GM12878 (cell line): Measurements from ENCODE around the gene TSBP1. TPM values are rescaled to one million over a fixed set of nuclear protein-coding genes. Genes with fewer than 3 reads are reported as not detected.

Source experiments
- ATAC-seq: fragments of 200-7000 bp; cut with Tn5 transposase; 3 replicates; pipeline ENCODE4 v1.9.1; 2020; ENCODE audit warnings: mild to moderate bottlenecking, moderate library complexity
- BruUV-seq: library from RNA; stranded (reverse); fragments of 400-500 nt; replicated peaks from 2 replicates; lab custom pipeline; 2021; lab: Mats Ljungman, UMichigan
- CTCF ChIA-PET: fragments of 300-600 bp; sonication (Branson Sonifier 250); formaldehyde crosslinking; extraction: SDS; loops from one replicate; lab custom pipeline; 2021; ENCODE audit warnings: inconsistent platforms; lab: Yijun Ruan, JAX
- POLR2A ChIA-PET: fragments of 350-600 bp; formaldehyde crosslinking; extraction: SDS; loops from one replicate; lab custom pipeline; 2021; ENCODE audit warnings: inconsistent platforms; lab: Charles Lee
- RAD21 ChIA-PET: fragments of 300-600 bp; sonication (Branson Sonifier 250); formaldehyde crosslinking; loops from one replicate; lab custom pipeline; 2023; ENCODE audit warnings: antibody characterized with exemption; ENCODE audit not compliant: unreplicated experiment; lab: Charles Lee
- SMC1A ChIA-PET: fragments of 300-600 bp; sonication (Branson Sonifier 250); formaldehyde crosslinking; loops from one replicate; lab custom pipeline; 2023; ENCODE audit not compliant: unreplicated experiment, uncharacterized antibody; lab: Charles Lee
- DNase-seq: peaks from one replicate; pipeline ENCODE4 v3.0.0-alpha.2; 2011; ENCODE audit warnings: low read depth, low spot score
- FAIRE-seq: peaks from 3 replicates; lab custom pipeline; 2011; peaks lifted over from hg19 to GRCh38; lab: Jason Lieb, UNC
- H2AFZ ChIP-seq: 2 replicates; pipeline ENCODE4 v1.6.0; 2011; ENCODE audit warnings: low read depth, low read length, control low read depth; ENCODE audit not compliant: control insufficient read depth
- H3K27ac ChIP-seq: 2 replicates; pipeline ENCODE4 v1.5.1; 2011; ENCODE audit warnings: control low read depth; ENCODE audit not compliant: control insufficient read depth, insufficient read depth
- H3K27me3 ChIP-seq, 2 experiments: replicated peaks in 1 of 2; 2 replicates each; pipeline versions ENCODE4 v1.6.0 to v1.6.1; 2011; ENCODE audit warnings: low read length in 1 of 2; ENCODE audit not compliant: control insufficient read depth in 2 of 2, insufficient read depth in 2 of 2
- H3K36me3 ChIP-seq, 2 experiments: 2 replicates each; pipeline ENCODE4 v1.5.1; 2011; ENCODE audit warnings: low read length in 1 of 2; ENCODE audit not compliant: control insufficient read depth in 2 of 2, insufficient read depth in 2 of 2
- H3K4me1 ChIP-seq: 2 replicates; pipeline ENCODE4 v1.6.1; 2011; ENCODE audit warnings: mild to moderate bottlenecking, low read length, moderate library complexity, mixed read lengths; ENCODE audit not compliant: control insufficient read depth, insufficient read depth
- H3K4me2 ChIP-seq: 2 replicates; pipeline ENCODE4 v1.6.0; 2011; ENCODE audit warnings: control low read depth; ENCODE audit not compliant: control insufficient read depth, insufficient read depth
- H3K4me3 ChIP-seq: fragments of 200-600 bp; sonication (generic); 2 replicates; pipeline ENCODE4 v1.5.1; 2016
- H3K79me2 ChIP-seq: 2 replicates; pipeline ENCODE4 v1.6.0; 2011; ENCODE audit warnings: low read length; ENCODE audit not compliant: control insufficient read depth, insufficient read depth
- H3K9ac ChIP-seq: 2 replicates; pipeline ENCODE4 v1.8.0; 2011; ENCODE audit warnings: low read length, control low read depth, mixed read lengths; ENCODE audit not compliant: control insufficient read depth, insufficient read depth
- H3K9me3 ChIP-seq: replicated peaks from 3 replicates; pipeline ENCODE4 v1.5.1; 2011; ENCODE audit warnings: mild to moderate bottlenecking, low read length; ENCODE audit not compliant: control insufficient read depth, insufficient read depth
- H4K20me1 ChIP-seq: 2 replicates; pipeline ENCODE4 v1.6.0; 2011; ENCODE audit not compliant: control insufficient read depth, insufficient read depth
- CREM ChIP-seq: IDR thresholded peaks from 2 replicates; pipeline ENCODE4 v1.6.1; 2014; ENCODE audit warnings: antibody characterized with exemption, low read depth
- EED ChIP-seq: sonication (generic); IDR thresholded peaks from 2 replicates; pipeline ENCODE4 v1.6.1; 2016; ENCODE audit warnings: antibody characterized with exemption, low read depth
- EGR1 ChIP-seq, 2 experiments: IDR thresholded peaks; 1 replicate in 1 of 2; 2 replicates in 1 of 2; pipeline ENCODE4 v1.6.1; 2011 to 2012; ENCODE audit warnings: low read depth in 2 of 2, low read length in 2 of 2, borderline replicate concordance in 1 of 2, mild to moderate bottlenecking in 1 of 2, moderate library complexity in 1 of 2
- HDAC2 ChIP-seq: fragments of 200-600 bp; sonication (generic); IDR thresholded peaks from 2 replicates; pipeline ENCODE4 v1.6.1; 2017
- HDGF ChIP-seq: fragments of 450-650 bp; IDR thresholded peaks from 2 replicates; pipeline ENCODE4 v1.6.1; 2016; ENCODE audit warnings: antibody characterized with exemption
- NFYA ChIP-seq: IDR thresholded peaks from 2 replicates; pipeline ENCODE4 v1.6.1; 2011; ENCODE audit warnings: low read depth, mild to moderate bottlenecking, low read length, improper control_type of control experiment, borderline replicate concordance
- RAD21 ChIP-seq: IDR thresholded peaks from 2 replicates; pipeline ENCODE4 v1.6.1; 2011; ENCODE audit warnings: mild to moderate bottlenecking, low read depth, low read length, moderate library complexity; ENCODE audit not compliant: insufficient read depth
- ZNF24 ChIP-seq: fragments of 450-650 bp; IDR thresholded peaks from 2 replicates; pipeline ENCODE4 v1.6.1; 2017; ENCODE audit warnings: antibody characterized with exemption, mild to moderate bottlenecking
- WGBS: methylation state at CpG from one replicate; pipeline ENCODE4 v1.1.6; 2016; ENCODE audit warnings: low lambda C conversion rate; ENCODE audit not compliant: insufficient replicate concordance, insufficient coverage; ENCODE audit errors: missing lambda C conversion rate; 5-methylcytosine and 5-hydroxymethylcytosine counted together
- in situ Hi-C: fragments of 300-500 bp; cut with MboI; formaldehyde crosslinking; loops from 9 replicates; pipeline ENCODE4 v1.14.3; 2018; ENCODE audit warnings: mixed read lengths
- intact Hi-C: fragments of 100-400 bp; cut with micrococcal nuclease; formaldehyde crosslinking; loops from one replicate; pipeline ENCODE4 v1.14.2; 2022; ENCODE audit not compliant: unreplicated experiment
- polyA plus RNA-seq, 11 experiments: library from polyadenylated mRNA; depleted of rRNA in 4 of 11; unstranded in 6 of 11; stranded (reverse) in 5 of 11; fragments of >200 nt; fragmentation: Nextera tagmentation in 4 of 11; fragmentation: Illumina TruSeq in 1 of 11; extraction: Ambion mirVana in 4 of 11; extraction: Trizol in 1 of 11; gene quantifications; 1 replicate in 1 of 11; 2 replicates in 10 of 11; pipeline versions ENCODE4 v1.2.1 to v1.2.3, GENCODE V29; 2011 to 2016; ENCODE audit warnings: inconsistent platforms in 2 of 11, missing spikeins in 2 of 11, low read depth in 1 of 11
- total RNA-seq, 4 experiments: library from RNA; depleted of rRNA in 3 of 4; stranded (reverse); fragments of >200 nt in 3 of 4; fragmentation: Illumina TruSeq in 1 of 4; extraction: Trizol in 1 of 4; gene quantifications; 2 replicates each; pipeline versions ENCODE4 v1.2.1 to v1.2.3, GENCODE V29; 2013 to 2021

Gene TSBP1
- total and polyA plus RNA-seq, 10 of the 15 experiments (the other 5 are each of a cell fraction or from before 2014, with no cell fraction given), result not detected

DNA sequence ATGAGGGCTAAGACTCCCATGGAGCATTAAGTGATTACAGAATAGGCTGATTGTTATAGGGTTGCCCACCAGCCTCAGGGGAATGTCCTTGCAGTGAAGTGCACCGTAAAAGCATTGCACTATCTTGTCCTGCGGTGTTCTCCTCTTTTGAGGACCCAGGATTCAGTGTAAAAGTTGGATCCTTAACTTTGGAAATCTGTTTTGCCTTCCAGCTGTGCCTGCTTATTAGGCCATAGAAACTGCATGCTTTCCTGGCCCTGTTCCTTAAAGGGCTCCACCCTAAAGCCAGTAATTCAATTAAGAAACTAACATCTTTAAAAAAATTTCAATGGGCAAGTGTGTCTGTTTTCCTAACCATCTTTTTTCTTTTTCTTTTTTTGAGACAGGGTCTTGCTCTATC is 122.4 kb downstream of the TSBP1 start:
- no peak overlapping the region for H3K4me3 ChIP-seq
- H3K79me2 ChIP-seq, result no peaks in the 10 kb centered on the region
- 33% methylated on average over 2 of the region's 2 CpGs for WGBS
- ChIA-PET RAD21 (interaction anchor here (1.8 to 1.9 kb wide), 2 partner anchors 54 to 537 kb away, joined by 4 to 6 read pairs; no protein-coding TSS in a partner anchor), CTCF (interaction anchor here (1.0 to 6.6 kb wide), 3 partner anchors 45 to 538 kb away, joined by 3 to 98 read pairs (median 3); no protein-coding TSS in a partner anchor), POLR2A (no interaction called here), SMC1A (interaction anchor here (0.6 to 5.0 kb wide), 5 partner anchors 9 to 561 kb away, joined by 3 to 32 read pairs (median 3); partner anchors contain the start of gene BTNL2)
- BruUV-seq, result no TSS peak
- H3K4me1 ChIP-seq, result peaks cover 5% of the 10 kb centered on the region; the same call in 1 of the 2 replicates
- H3K27ac ChIP-seq, result no peak overlapping the region
- H3K4me2 ChIP-seq, result no peak overlapping the region
- H2AFZ ChIP-seq, result no peak overlapping the region
- FAIRE-seq (no peak), DNase-seq (no peak), ATAC-seq (no peak)
- intact Hi-C loops (loop anchor here (5.0 to 10.0 kb wide), 2 partner anchors 456 to 548 kb away; no protein-coding TSS in a partner anchor), in situ Hi-C loops (loop anchor here (5.0 kb wide), 2 partner anchors 163 to 448 kb away; no protein-coding TSS in a partner anchor)
- no peaks in the 10 kb centered on the region for H3K27me3 ChIP-seq
- no peaks in the 10 kb centered on the region for H3K36me3 ChIP-seq
- no peaks in the 10 kb centered on the region for H4K20me1 ChIP-seq
- H3K9me3 ChIP-seq, result peaks cover 8% of the 10 kb centered on the region; the same call in 2 of the 3 replicates
- H3K9ac ChIP-seq, result no peak overlapping the region
- no peak for TF ChIP-seq EED
- TF ChIP-seq NFYA, result no peak
- no peak for TF ChIP-seq HDGF

DNA sequence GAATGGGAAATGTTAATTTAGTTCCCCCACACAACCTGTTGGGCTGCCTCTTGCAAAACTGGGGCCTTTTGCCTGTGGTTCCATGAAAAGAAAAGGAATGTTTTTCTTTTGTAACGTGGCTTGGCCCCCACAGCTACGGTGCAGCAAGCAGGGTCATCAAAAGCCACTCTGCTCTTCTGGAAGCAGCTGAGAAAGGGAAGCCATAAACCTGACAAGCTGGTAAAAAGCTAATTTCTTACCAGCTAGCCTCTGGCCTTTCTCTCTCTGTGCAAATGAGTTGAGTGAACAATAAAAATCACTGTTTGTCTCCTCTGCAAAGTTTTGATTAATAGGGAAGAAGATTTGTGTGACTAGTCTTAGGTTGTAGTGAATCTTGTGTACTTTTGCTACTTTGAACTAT is 124.3 kb downstream of the TSBP1 start:
- 57% methylated on average over 2 of the region's 2 CpGs for WGBS

More for the DNA sequence above, 124.3 kb downstream of the TSBP1 start:
- SMC1A ChIA-PET, result interaction anchor here (1.1 to 5.0 kb wide), 6 partner anchors 9 to 456 kb away, joined by 3 to 32 read pairs (median 8); partner anchors contain the start of gene BTNL2
- H3K4me3 ChIP-seq, result no peak overlapping the region
- ATAC-seq (no peak), DNase-seq (no peak), FAIRE-seq (no peak)
- H3K36me3 ChIP-seq, result no peaks in the 10 kb centered on the region
- no peaks in the 10 kb centered on the region for H3K27me3 ChIP-seq
- H3K79me2 ChIP-seq, result no peaks in the 10 kb centered on the region
- H3K4me1 ChIP-seq, result peaks cover 4% of the 10 kb centered on the region; the same call in 1 of the 2 replicates
- POLR2A ChIA-PET, result no interaction called here
- H2AFZ ChIP-seq, result no peak overlapping the region
- intact Hi-C loops, result loop anchor here (5.0 to 10.0 kb wide), 2 partner anchors 457 to 550 kb away; no protein-coding TSS in a partner anchor
- CTCF ChIA-PET, result interaction anchor here (0.9 to 6.6 kb wide), 7 partner anchors 11 to 539 kb away, joined by 3 to 98 read pairs (median 4); no protein-coding TSS in a partner anchor
- TF ChIP-seq CREM (no peak), HDAC2 (no peak), RAD21 (no peak), EGR1 (IDR thresholded peaks at IDR 0.05; ENCODE audit: borderline replicate concordance in 1 of 2, low read depth in 2 of 2, low read length in 2 of 2) (no peak), ZNF24 (no peak)
- BruUV-seq, result no TSS peak
- H4K20me1 ChIP-seq, result no peaks in the 10 kb centered on the region
- no peak overlapping the region for H3K27ac ChIP-seq
- in situ Hi-C loops, result loop anchor here (5.0 kb wide), 2 partner anchors 165 to 450 kb away; no protein-coding TSS in a partner anchor
- RAD21 ChIA-PET, result interaction anchor here (1.0 to 1.4 kb wide), 2 partner anchors 49 to 158 kb away, joined by 3 to 4 read pairs; no protein-coding TSS in a partner anchor
- H3K9ac ChIP-seq, result no peak overlapping the region
- peaks cover 8% of the 10 kb centered on the region; the same call in 2 of the 3 replicates for H3K9me3 ChIP-seq
- H3K4me2 ChIP-seq, result no peak overlapping the region
